Psoas muscle (tissue), 8 donors: ENCODE data around the gene CHORDC1. TPM values are rescaled to one million over a fixed set of nuclear protein-coding genes. Genes with fewer than 3 reads are reported as not detected.
"Not testable (repeated sequence)": the region's sequence is repeated elsewhere in the genome, so short reads cannot be mapped to it uniquely, and the experiment has no call there.

Source experiments
- ATAC-seq, 4 donors: fragments of 200-7000 bp; cut with Tn5 transposase; one replicate each; pipeline ENCODE4 v1.9.1; 2020; ENCODE audit warnings: moderate library complexity in 3 of 4, mild to moderate bottlenecking in 2 of 4
- DNase-seq, 2 donors: peaks; one replicate each; pipeline ENCODE4 v3.0.0-alpha.2; 2020
- H3K27ac ChIP-seq: fragments of 200-600 bp; one replicate; pipeline ENCODE4 v1.8.0; 2022
- H3K27me3 ChIP-seq, 3 donors: fragments of 200-600 bp in 1 of 3; one replicate each; pipeline versions ENCODE4 v1.6.1 to v1.8.0; 2013 to 2022; ENCODE audit warnings: low read length in 2 of 3, mild to moderate bottlenecking in 2 of 3, moderate library complexity in 1 of 3; ENCODE audit not compliant: insufficient read depth in 3 of 3
- H3K36me3 ChIP-seq, 2 donors: fragments of 200-600 bp in 1 of 2; one replicate each; pipeline versions ENCODE4 v1.6.1 to v1.8.0; 2013 to 2022; ENCODE audit warnings: low read depth in 1 of 2, mild to moderate bottlenecking in 1 of 2, moderate library complexity in 1 of 2; ENCODE audit not compliant: insufficient read depth in 1 of 2
- H3K4me1 ChIP-seq: fragments of 200-600 bp; one replicate; pipeline ENCODE4 v1.8.0; 2022
- H3K4me3 ChIP-seq: fragments of 200-600 bp; one replicate; pipeline ENCODE4 v1.8.0; 2022; ENCODE audit warnings: mild to moderate bottlenecking
- H3K9me3 ChIP-seq: fragments of 200-600 bp; one replicate; pipeline ENCODE4 v1.8.0; 2022
- WGBS, 3 donors: extraction: QIAGEN DNeasy Blood & Tissue Kit; methylation state at CpG; one replicate each; pipeline versions ENCODE4 v1.1.6 to v1.1.7; 2013; 5-methylcytosine and 5-hydroxymethylcytosine counted together
- intact Hi-C, 2 donors: fragments of 100-400 bp; cut with DNase I; formaldehyde crosslinking; loops; one replicate each; pipeline versions ENCODE4 v1.11.0 to v1.14.2; 2022
- polyA plus RNA-seq, 3 donors: library from polyadenylated mRNA; stranded (reverse); fragments of 200-250 nt; gene quantifications; one replicate each; pipeline ENCODE4 v1.2.3, GENCODE V29; 2013
- total RNA-seq, 4 donors: library from RNA; stranded (reverse); fragmentation: NEBNext Ultra II Directional in 2 of 4; extraction: Animal tissue kit (Norgen Biotek cat#: 25700) in 2 of 4; gene quantifications; one replicate each; pipeline versions ENCODE4 v1.2.1 to v1.2.4, GENCODE V29; 2021 to 2023
- TF ChIP-seq, protein P1 (sequence below): fragments of 200-600 bp; IDR thresholded peaks from one replicate; pipeline ENCODE4 v1.8.0; 2022; ENCODE audit warnings: antibody characterized with exemption
- donor health status: healthy with polysubstance abuse.
- donor health status: DM: no; HTN: no; CAD: no; lungs with moderate emphysema.
- donor health status: Bipolar disorder and iron deficiency.
- donor health status: healthy.
- donor health status: DM: yes; HTN: yes; CAD: no.
- donor health status: DM: no; HTN: no; CAD: no.
- donor health status: DM: no; HTN: no; CAD: no.
- donor health status: DM: yes; HTN: yes; CAD: no.

The CHORDC1 gene
- total and polyA plus RNA-seq, 7 donors = 25.9 to 42.4 (median 36.0) TPM

DNA sequence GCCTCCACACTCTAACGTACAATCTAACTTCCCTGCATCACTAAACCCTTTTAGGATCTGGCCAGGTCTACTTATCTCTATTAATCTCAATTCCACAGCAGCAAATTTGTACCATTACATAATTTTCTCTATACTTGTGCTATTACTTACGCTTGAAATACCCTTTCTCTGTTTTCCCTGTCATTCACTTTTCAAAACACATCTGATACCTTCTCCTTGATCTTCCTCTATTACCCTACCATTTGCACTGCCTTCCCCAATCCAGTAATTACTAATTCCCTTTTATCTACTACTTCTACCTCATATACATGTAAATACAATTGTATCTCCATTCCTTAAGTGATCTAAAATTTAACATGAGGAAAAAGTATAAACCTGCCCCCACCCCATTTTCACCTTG is 14.0 kb downstream of the CHORDC1 start:
- Histone ChIP-seq H3K9me3 (no peaks in the 10 kb centered on the region), H3K4me3 (no peak overlapping the region), H3K36me3 (peaks cover 22 to 93% of the 10 kb centered on the region in 2 donors), H3K4me1 (peaks cover 10% of the 10 kb centered on the region), H3K27ac (no peak overlapping the region), H3K27me3 (no peaks in the 10 kb centered on the region)
- WGBS, 3 donors = 75 to 88% (median 84%) methylated on average over 2 of the region's 2 CpGs
- TF ChIP-seq, protein P1, sequence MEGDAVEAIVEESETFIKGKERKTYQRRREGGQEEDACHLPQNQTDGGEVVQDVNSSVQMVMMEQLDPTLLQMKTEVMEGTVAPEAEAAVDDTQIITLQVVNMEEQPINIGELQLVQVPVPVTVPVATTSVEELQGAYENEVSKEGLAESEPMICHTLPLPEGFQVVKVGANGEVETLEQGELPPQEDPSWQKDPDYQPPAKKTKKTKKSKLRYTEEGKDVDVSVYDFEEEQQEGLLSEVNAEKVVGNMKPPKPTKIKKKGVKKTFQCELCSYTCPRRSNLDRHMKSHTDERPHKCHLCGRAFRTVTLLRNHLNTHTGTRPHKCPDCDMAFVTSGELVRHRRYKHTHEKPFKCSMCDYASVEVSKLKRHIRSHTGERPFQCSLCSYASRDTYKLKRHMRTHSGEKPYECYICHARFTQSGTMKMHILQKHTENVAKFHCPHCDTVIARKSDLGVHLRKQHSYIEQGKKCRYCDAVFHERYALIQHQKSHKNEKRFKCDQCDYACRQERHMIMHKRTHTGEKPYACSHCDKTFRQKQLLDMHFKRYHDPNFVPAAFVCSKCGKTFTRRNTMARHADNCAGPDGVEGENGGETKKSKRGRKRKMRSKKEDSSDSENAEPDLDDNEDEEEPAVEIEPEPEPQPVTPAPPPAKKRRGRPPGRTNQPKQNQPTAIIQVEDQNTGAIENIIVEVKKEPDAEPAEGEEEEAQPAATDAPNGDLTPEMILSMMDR = no peak
- DNase-seq (no peak), ATAC-seq (no peak)
- intact Hi-C loops = no loop called here

DNA sequence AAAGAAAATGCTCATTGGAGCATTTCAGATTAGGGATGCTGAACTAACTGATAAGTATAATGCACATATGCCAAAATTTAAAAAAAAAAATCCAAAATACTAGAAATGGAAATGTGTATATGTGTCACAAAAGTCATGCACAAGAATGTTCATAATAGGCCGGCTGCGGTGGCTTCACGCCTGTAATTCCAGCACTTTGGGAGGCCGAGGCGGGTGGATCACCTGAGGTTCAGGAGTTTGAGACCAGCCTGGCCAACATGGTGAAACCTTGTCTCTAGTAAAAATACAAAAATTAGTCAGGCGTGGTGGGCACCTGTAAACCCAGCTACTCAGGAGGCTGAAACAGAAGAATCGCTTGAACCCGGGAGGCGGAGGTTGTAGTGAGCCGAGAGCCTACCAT is 14.9 kb downstream of the CHORDC1 start:
- Histone ChIP-seq H3K4me1 (peaks cover 10% of the 10 kb centered on the region), H3K36me3 (peaks cover 18 to 93% of the 10 kb centered on the region in 2 donors)
- DNase-seq, intact Hi-C loops, H3K4me3 ChIP-seq, H3K27me3 ChIP-seq, ATAC-seq, H3K27ac ChIP-seq, H3K9me3 ChIP-seq: not testable (repeated sequence)
- 90 to 96% (median 91%) methylated on average over 10 of the region's 10 CpGs for WGBS, 3 donors

- Histone ChIP-seq H3K27me3 (no peaks in the 10 kb centered on the region), H3K4me3 (no peak overlapping the region), H3K27ac (peak overlapping the region; percentile 25), H3K4me1 (peaks cover 10% of the 10 kb centered on the region), H3K9me3 (no peaks in the 10 kb centered on the region), H3K36me3 (peaks cover 15 to 94% of the 10 kb centered on the region in 2 donors)
- DNase-seq = no peak
- TF ChIP-seq, protein P1 = peak; percentile 89
- 18 to 24% (median 19%) methylated on average over 3 of the region's 3 CpGs for WGBS, 3 donors
- peak in 3 of 4 donors; percentile 63 to 86 (median 75) for ATAC-seq
- intact Hi-C loops = no loop called here
Observed at GRCh38 chr11:90204832-90205646, 17.8 kb downstream of the CHORDC1 start.

- H3K9me3 ChIP-seq = no peaks in the 10 kb centered on the region
- H3K36me3 ChIP-seq = peaks cover 9 to 93% of the 10 kb centered on the region in 2 donors
- TF ChIP-seq, protein P1 = no peak
- no peaks in the 10 kb centered on the region for H3K27me3 ChIP-seq
- intact Hi-C loops = no loop called here
- 92 to 96% (median 93%) methylated on average over 13 of the region's 13 CpGs for WGBS, 3 donors
- H3K4me1 ChIP-seq = peaks cover 10% of the 10 kb centered on the region
- no peak for DNase-seq
- ATAC-seq = no peak
- H3K27ac ChIP-seq = no peak overlapping the region
- no peak overlapping the region for H3K4me3 ChIP-seq
Observed at GRCh38 chr11:90204407-90204806, 18.4 kb downstream of the CHORDC1 start.

DNA sequence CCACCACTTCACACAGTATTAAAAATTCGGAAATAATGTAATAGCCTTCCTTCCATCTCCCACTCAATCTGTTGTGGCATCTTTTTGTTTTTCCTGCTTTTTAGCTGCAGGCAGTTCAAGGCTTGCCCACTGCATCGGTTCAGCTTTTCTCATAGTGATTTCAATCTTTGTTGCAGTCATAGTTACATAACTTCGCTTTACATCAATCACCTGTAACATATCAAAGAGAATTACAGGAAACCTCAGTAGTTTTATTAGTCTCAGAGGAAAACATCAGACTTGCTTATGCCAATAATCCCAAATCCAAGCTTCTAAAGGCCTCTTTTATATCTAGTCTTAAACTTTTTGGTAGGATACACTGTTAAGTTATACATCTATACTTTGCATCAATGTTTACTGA is 20.5 kb downstream of the CHORDC1 start:
- Histone ChIP-seq H3K27ac (no peak overlapping the region), H3K4me1 (peaks cover 10% of the 10 kb centered on the region), H3K4me3 (no peak overlapping the region), H3K9me3 (no peaks in the 10 kb centered on the region), H3K36me3 (peaks cover 5 to 94% of the 10 kb centered on the region in 2 donors), H3K27me3 (no peaks in the 10 kb centered on the region)
- intact Hi-C loops = no loop called here
- WGBS, 3 donors = 79 to 88% (median 80%) methylated on average over 3 of the region's 3 CpGs
- DNase-seq (no peak), ATAC-seq (no peak)
- TF ChIP-seq, protein P1 = no peak
